A673 (cell line): ENCODE data around the gene EEF2KMT. TPM values are rescaled to one million over a fixed set of nuclear protein-coding genes. Genes with fewer than 3 reads are reported as not detected.

Experiments used
- BruUV-seq: library from RNA; stranded (reverse); fragments of 400-500 nt; replicated peaks from 2 replicates; lab custom pipeline; 2021; lab: Mats Ljungman, UMichigan
- CTCF ChIA-PET: fragments of 300-600 bp; sonication (Branson Sonifier 250); formaldehyde crosslinking; loops from one replicate; lab custom pipeline; 2022; ENCODE audit warnings: antibody characterized with exemption; lab: Charles Lee
- POLR2A ChIA-PET: fragments of 300-600 bp; sonication (Branson Sonifier 250); formaldehyde crosslinking; loops from one replicate; lab custom pipeline; 2022; ENCODE audit warnings: antibody characterized with exemption; ENCODE audit not compliant: low non-redundant PET; lab: Charles Lee
- DNase-seq: peaks from one replicate; pipeline ENCODE4 v3.0.0-alpha.2; 2015; ENCODE audit warnings: low spot score
- H3K27ac ChIP-seq: fragments of 200-600 bp; sonication (generic); 2 replicates; pipeline ENCODE4 v1.5.1; 2016; ENCODE audit warnings: mixed run types, low read depth, mild to moderate bottlenecking, mixed read lengths, antibody characterized with exemption, low read length; ENCODE audit not compliant: poor library complexity, severe bottlenecking
- H3K27me3 ChIP-seq: fragments of 200-600 bp; sonication (generic); replicated peaks from 2 replicates; pipeline ENCODE4 v1.6.1; 2017; ENCODE audit warnings: mixed run types, low read depth, mild to moderate bottlenecking, mixed read lengths, antibody characterized with exemption, low read length; ENCODE audit not compliant: insufficient read depth, poor library complexity
- H3K36me3 ChIP-seq: fragments of 200-600 bp; sonication (generic); 2 replicates; pipeline ENCODE4 v1.6.1; 2016; ENCODE audit warnings: mixed run types, mild to moderate bottlenecking, mixed read lengths, antibody characterized with exemption, low read length; ENCODE audit not compliant: insufficient read depth, poor library complexity, severe bottlenecking
- H3K4me1 ChIP-seq: fragments of 200-600 bp; sonication (generic); 2 replicates; pipeline ENCODE4 v1.6.1; 2017; ENCODE audit warnings: mixed run types, mild to moderate bottlenecking, mixed read lengths, antibody characterized with exemption, low read length; ENCODE audit not compliant: insufficient read depth, poor library complexity, severe bottlenecking
- H3K4me3 ChIP-seq: fragments of 200-600 bp; sonication (generic); 2 replicates; pipeline ENCODE4 v1.5.1; 2016; ENCODE audit warnings: low read depth, mixed run types, mild to moderate bottlenecking, mixed read lengths, low read length; ENCODE audit not compliant: poor library complexity, severe bottlenecking
- H3K9me3 ChIP-seq: fragments of 200-600 bp; sonication (generic); 2 replicates; pipeline ENCODE4 v1.6.1; 2016; ENCODE audit warnings: mixed run types, low read depth, mild to moderate bottlenecking, mixed read lengths, antibody characterized with exemption, low read length; ENCODE audit not compliant: poor library complexity, severe bottlenecking
- EZH2 ChIP-seq: fragments of 200-600 bp; sonication (generic); IDR thresholded peaks from 2 replicates; pipeline ENCODE4 v1.6.1; 2017; ENCODE audit warnings: borderline replicate concordance, low read depth, mild to moderate bottlenecking, mixed read lengths, antibody characterized with exemption, low read length; ENCODE audit not compliant: poor library complexity, severe bottlenecking
- intact Hi-C: fragments of 100-400 bp; cut with micrococcal nuclease; formaldehyde crosslinking; loops from one replicate; pipeline ENCODE4 v1.10.0; 2022; ENCODE audit not compliant: unreplicated experiment
- total RNA-seq: library from RNA; stranded (reverse); gene quantifications from 2 replicates; pipeline ENCODE4 v1.2.3, GENCODE V29; 2021
- TF ChIP-seq, protein P1 (sequence below): fragments of 300-800, 200-600 bp; sonication (generic); conservative IDR thresholded peaks from 2 replicates; pipeline ENCODE4 v1.5.1; 2017; ENCODE audit warnings: low read depth, mild to moderate bottlenecking, antibody characterized with exemption, low read length, moderate library complexity, mixed read lengths

EEF2KMT gene
- total RNA-seq, 1 experiment from 2014 or later = 21.4 TPM

GRCh38 chr16:5064915-5065314, 32.7 kb downstream of the EEF2KMT start:
- Histone ChIP-seq H3K9me3 (no peaks in the 10 kb centered on the region), H3K27me3 (peaks cover 54% of the 10 kb centered on the region), H3K27ac (no peak overlapping the region), H3K4me1 (no peaks in the 10 kb centered on the region), H3K36me3 (no peaks in the 10 kb centered on the region), H3K4me3 (no peak overlapping the region)
- no peak for DNase-seq
- ChIA-PET POLR2A (no interaction called here), CTCF (no interaction called here)
- no peak for TF ChIP-seq EZH2
- TF ChIP-seq, protein P1, sequence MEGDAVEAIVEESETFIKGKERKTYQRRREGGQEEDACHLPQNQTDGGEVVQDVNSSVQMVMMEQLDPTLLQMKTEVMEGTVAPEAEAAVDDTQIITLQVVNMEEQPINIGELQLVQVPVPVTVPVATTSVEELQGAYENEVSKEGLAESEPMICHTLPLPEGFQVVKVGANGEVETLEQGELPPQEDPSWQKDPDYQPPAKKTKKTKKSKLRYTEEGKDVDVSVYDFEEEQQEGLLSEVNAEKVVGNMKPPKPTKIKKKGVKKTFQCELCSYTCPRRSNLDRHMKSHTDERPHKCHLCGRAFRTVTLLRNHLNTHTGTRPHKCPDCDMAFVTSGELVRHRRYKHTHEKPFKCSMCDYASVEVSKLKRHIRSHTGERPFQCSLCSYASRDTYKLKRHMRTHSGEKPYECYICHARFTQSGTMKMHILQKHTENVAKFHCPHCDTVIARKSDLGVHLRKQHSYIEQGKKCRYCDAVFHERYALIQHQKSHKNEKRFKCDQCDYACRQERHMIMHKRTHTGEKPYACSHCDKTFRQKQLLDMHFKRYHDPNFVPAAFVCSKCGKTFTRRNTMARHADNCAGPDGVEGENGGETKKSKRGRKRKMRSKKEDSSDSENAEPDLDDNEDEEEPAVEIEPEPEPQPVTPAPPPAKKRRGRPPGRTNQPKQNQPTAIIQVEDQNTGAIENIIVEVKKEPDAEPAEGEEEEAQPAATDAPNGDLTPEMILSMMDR = no peak
- no TSS peak for BruUV-seq
- intact Hi-C loops = no loop called here

DNA sequence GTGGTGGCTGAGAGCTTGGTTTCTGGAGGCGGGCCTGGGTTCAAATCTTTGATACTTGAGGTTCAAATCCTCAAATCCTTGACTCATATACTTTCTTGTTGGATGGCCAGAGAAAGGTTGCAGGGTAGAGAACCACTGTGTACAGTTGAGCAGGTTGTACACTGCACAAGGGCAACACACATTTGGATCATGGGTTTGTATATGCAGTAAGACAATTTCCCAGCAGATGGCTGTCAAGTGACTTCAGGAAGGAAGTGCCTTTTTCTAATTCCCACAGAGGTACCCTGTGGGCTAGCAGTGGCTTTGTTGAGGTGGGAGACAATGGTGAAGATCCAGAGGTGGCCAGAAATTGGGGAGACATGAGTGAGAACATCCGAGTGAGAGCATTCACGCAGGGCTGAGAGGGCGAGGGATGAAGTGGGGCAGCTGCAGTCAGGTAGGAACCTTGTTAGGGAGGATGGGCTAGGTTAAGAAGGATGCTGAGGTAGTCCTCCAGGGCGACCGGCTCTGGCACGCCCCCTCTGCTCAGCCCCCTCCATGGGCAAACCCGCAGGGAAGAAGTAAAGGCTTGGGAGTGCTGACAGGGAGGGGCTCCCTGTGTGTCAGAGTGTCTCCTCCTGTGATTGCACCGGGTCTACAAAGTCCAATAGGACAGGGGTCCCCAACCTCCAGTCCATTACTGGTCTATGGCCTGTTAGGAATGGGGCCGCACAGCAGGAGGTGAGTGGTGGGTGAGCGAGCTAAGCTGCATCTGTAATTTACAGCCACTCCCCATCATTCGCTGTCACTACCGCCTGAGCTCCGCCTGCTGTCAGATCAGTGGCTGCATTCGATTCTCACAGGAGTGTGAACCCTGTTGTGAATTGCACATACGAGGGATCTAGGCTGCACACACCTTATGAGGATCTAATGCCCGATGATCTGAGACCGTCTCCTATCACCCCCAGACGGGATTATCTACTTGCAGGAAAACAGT, 34.5 kb downstream of the EEF2KMT start:
- no peaks in the 10 kb centered on the region for H3K4me1 ChIP-seq
- no peaks in the 10 kb centered on the region for H3K9me3 ChIP-seq
- H3K27me3 ChIP-seq = peaks cover 54% of the 10 kb centered on the region
- ChIA-PET CTCF (no interaction called here), POLR2A (interaction anchor here (0.6 kb wide), 1 partner anchor 447 kb away, joined by 9 read pairs; no protein-coding TSS in a partner anchor)
- H3K27ac ChIP-seq = no peak overlapping the region
- no peak for DNase-seq
- intact Hi-C loops = no loop called here
- no peaks in the 10 kb centered on the region for H3K36me3 ChIP-seq
- BruUV-seq = no TSS peak
- no peak overlapping the region for H3K4me3 ChIP-seq
- TF ChIP-seq EZH2 = no peak
- TF ChIP-seq, protein P1 = no peak

- Histone ChIP-seq H3K4me1 (no peaks in the 10 kb centered on the region), H3K36me3 (no peaks in the 10 kb centered on the region), H3K4me3 (no peak overlapping the region), H3K9me3 (no peaks in the 10 kb centered on the region), H3K27ac (no peak overlapping the region), H3K27me3 (peaks cover 44% of the 10 kb centered on the region)
- CTCF ChIA-PET = no interaction called here
- no peak for DNase-seq
- BruUV-seq = no TSS peak
- no peak for TF ChIP-seq EZH2
- TF ChIP-seq, protein P1 = no peak
- intact Hi-C loops = no loop called here
- POLR2A ChIA-PET = no interaction called here
Observed at GRCh38 chr16:5062051-5062450, 35.5 kb downstream of the EEF2KMT start.
